GM23338 (cell line): ENCODE measurements around the gene PARVB. TPM values are rescaled to one million over a fixed set of nuclear protein-coding genes. Genes with fewer than 3 reads are reported as not detected.

Experiments used
- ATAC-seq: fragments of 200-7000 bp; cut with Tn5 transposase; 3 replicates; pipeline ENCODE4 v1.9.1; 2020
- DNase-seq: peaks from one replicate; pipeline ENCODE4 v3.0.0-alpha.2; 2015; ENCODE audit warnings: low spot score
- H2AFZ ChIP-seq: fragments of 200-600 bp; sonication (generic); 2 replicates; pipeline ENCODE4 v1.8.0; 2016; ENCODE audit warnings: antibody characterized with exemption, mild to moderate bottlenecking, moderate library complexity
- H3F3A ChIP-seq: fragments of 200-600 bp; sonication (generic); replicated peaks from 2 replicates; pipeline ENCODE4 v1.8.0; 2017; ENCODE audit warnings: antibody characterized with exemption, mixed run types, low read depth
- H3K27ac ChIP-seq: fragments of 200-600 bp; sonication (generic); 2 replicates; pipeline ENCODE4 v1.6.1; 2016; ENCODE audit warnings: low read depth
- H3K27me3 ChIP-seq: fragments of 200-600 bp; sonication (generic); 2 replicates; pipeline ENCODE4 v1.8.0; 2016; ENCODE audit warnings: mild to moderate bottlenecking, mixed run types, moderate library complexity; ENCODE audit not compliant: insufficient read depth
- H3K36me3 ChIP-seq: fragments of 200-600 bp; sonication (generic); 2 replicates; pipeline ENCODE4 v1.8.0; 2016; ENCODE audit warnings: mild to moderate bottlenecking; ENCODE audit not compliant: insufficient read depth
- H3K4me1 ChIP-seq: fragments of 200-600 bp; sonication (generic); 2 replicates; pipeline ENCODE4 v1.8.0; 2016; ENCODE audit warnings: mild to moderate bottlenecking, moderate library complexity; ENCODE audit not compliant: insufficient read depth
- H3K4me2 ChIP-seq: fragments of 200-600 bp; sonication (generic); 2 replicates; pipeline ENCODE4 v1.7.1; 2017; ENCODE audit warnings: mixed run types
- H3K4me3 ChIP-seq: fragments of 200-600 bp; sonication (generic); 2 replicates; pipeline ENCODE4 v1.6.1; 2016; ENCODE audit warnings: mixed run types
- H3K79me2 ChIP-seq: fragments of 200-600 bp; sonication (generic); replicated peaks from 2 replicates; pipeline ENCODE4 v1.8.0; 2017; ENCODE audit warnings: mild to moderate bottlenecking; ENCODE audit not compliant: insufficient read depth
- H3K9me2 ChIP-seq: fragments of 200-600 bp; sonication (generic); 2 replicates; pipeline ENCODE4 v1.8.0; 2017; ENCODE audit not compliant: insufficient read depth
- H4K20me1 ChIP-seq: fragments of 200-600 bp; sonication (generic); replicated peaks from 2 replicates; pipeline ENCODE4 v1.8.0; 2017; ENCODE audit warnings: mild to moderate bottlenecking; ENCODE audit not compliant: insufficient read depth
- H3K27ac Mint-ChIP-seq: 2 replicates; pipeline ENCODE4 v1.8.0; 2020; ENCODE audit warnings: inconsistent platforms, mild to moderate bottlenecking, moderate library complexity, mixed read lengths
- H3K27me3 Mint-ChIP-seq: 3 replicates; pipeline ENCODE4 v1.8.0; 2022; ENCODE audit warnings: low read depth, mild to moderate bottlenecking, moderate library complexity, mixed read lengths, inconsistent platforms; ENCODE audit not compliant: insufficient read depth, poor library complexity
- H3K36me3 Mint-ChIP-seq: 3 replicates; pipeline ENCODE4 v1.8.0; 2021; ENCODE audit warnings: low read depth, mild to moderate bottlenecking, inconsistent platforms, moderate library complexity, mixed read lengths
- H3K4me1 Mint-ChIP-seq: 3 replicates; pipeline ENCODE4 v1.8.0; 2020; ENCODE audit warnings: mild to moderate bottlenecking, inconsistent platforms, mixed read lengths
- H3K4me3 Mint-ChIP-seq: 3 replicates; pipeline ENCODE4 v1.8.0; 2021; ENCODE audit warnings: moderate library complexity, mild to moderate bottlenecking, inconsistent platforms, mixed read lengths
- H3K9me3 Mint-ChIP-seq: 3 replicates; pipeline ENCODE4 v1.8.0; 2020; ENCODE audit warnings: moderate library complexity, mild to moderate bottlenecking, inconsistent platforms, mixed read lengths
- CREB1 ChIP-seq: fragments of 250-450 bp; sonication (Bioruptor Pico); IDR thresholded peaks from 2 replicates; pipeline ENCODE4 v1.5.0; 2020; ENCODE audit warnings: low read depth, mild to moderate bottlenecking, moderate library complexity
- EZH2 ChIP-seq: fragments of 200-600 bp; sonication (generic); IDR thresholded peaks from one replicate; pipeline ENCODE4 v1.8.0; 2017; ENCODE audit warnings: antibody characterized with exemption, mild to moderate bottlenecking, low read depth; ENCODE audit not compliant: unreplicated experiment
- EZH2phosphoT487 ChIP-seq: fragments of 200-600 bp; sonication (generic); IDR thresholded peaks from one replicate; pipeline ENCODE4 v1.8.1; 2018; ENCODE audit warnings: antibody characterized with exemption; ENCODE audit not compliant: unreplicated experiment
- JUNB ChIP-seq: IDR thresholded peaks from one replicate; pipeline ENCODE4 v1.6.1; 2016; ENCODE audit warnings: antibody characterized with exemption; ENCODE audit not compliant: unreplicated experiment
- POLR2AphosphoS5 ChIP-seq: IDR thresholded peaks from 2 replicates; pipeline ENCODE4 v1.6.1; 2016; ENCODE audit warnings: antibody characterized with exemption, low read depth
- ZNF114 ChIP-seq: fragments of 250-450 bp; sonication (Bioruptor Pico); IDR thresholded peaks from 2 replicates; pipeline ENCODE4 v1.5.0; 2020; ENCODE audit warnings: mild to moderate bottlenecking, moderate library complexity
- ZNF331 ChIP-seq: fragments of 250-450 bp; sonication (Bioruptor Pico); IDR thresholded peaks from 2 replicates; pipeline ENCODE4 v1.5.0; 2020; ENCODE audit warnings: low read depth, mild to moderate bottlenecking, moderate library complexity
- polyA plus RNA-seq: library from polyadenylated mRNA; unstranded; fragments of >200 nt; fragmentation: Nextera tagmentation; extraction: Ambion mirVana; gene quantifications from 2 replicates; pipeline ENCODE4 v1.2.1, GENCODE V29; 2016
- total RNA-seq: library from RNA; depleted of rRNA; stranded (reverse); fragments of >200 nt; shearing (Covaris generic); gene quantifications from 2 replicates; pipeline ENCODE4 v1.2.3, GENCODE V29; 2014
- TF ChIP-seq, protein P1 (sequence below): IDR thresholded peaks from 2 replicates; pipeline ENCODE4 v1.6.1; 2016; ENCODE audit warnings: antibody characterized with exemption
- TF ChIP-seq, protein P2 (sequence below): fragments of 250-450 bp; sonication (Bioruptor Pico); IDR thresholded peaks from 2 replicates; pipeline ENCODE4 v1.5.0; 2020; ENCODE audit warnings: mild to moderate bottlenecking, moderate library complexity
- TF ChIP-seq, protein P3 (sequence below): IDR thresholded peaks from one replicate; pipeline ENCODE4 v1.6.1; 2018; ENCODE audit warnings: antibody characterized with exemption; ENCODE audit not compliant: unreplicated experiment
- TF ChIP-seq, protein P4 (sequence below), 2 experiments: fragments of 200-600 bp in 1 of 2; sonication (generic) in 1 of 2; conservative IDR thresholded peaks; 2 replicates each; pipeline versions ENCODE4 v1.5.1 to v1.6.1; 2016 to 2017; ENCODE audit warnings: antibody characterized with exemption in 2 of 2, low read depth in 2 of 2, mild to moderate bottlenecking in 2 of 2, moderate library complexity in 1 of 2

The PARVB gene
- total and polyA plus RNA-seq, 2 experiments from 2014 or later, result 4.3 to 7.7 TPM

DNA sequence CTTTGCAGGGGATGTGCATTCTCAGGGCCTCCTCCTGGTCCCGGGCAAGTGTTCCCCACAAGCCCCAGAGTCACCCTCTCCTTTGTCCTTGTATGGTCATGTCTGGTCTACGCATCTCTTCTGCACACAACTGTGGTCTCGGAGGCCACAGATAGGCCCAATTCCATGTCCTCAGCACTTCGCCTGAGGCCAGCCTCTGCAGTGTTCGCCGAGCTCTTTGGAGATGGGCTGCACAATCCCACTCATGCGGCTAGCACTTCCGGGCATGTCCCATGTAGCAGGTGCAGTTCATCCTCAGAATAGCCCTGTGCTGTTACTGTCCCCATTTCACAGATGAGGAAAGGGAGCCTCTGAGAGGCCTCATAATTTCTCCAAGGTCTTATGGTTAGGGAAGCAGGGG, 164.2 kb downstream of the PARVB start (continued):
- TF ChIP-seq ZNF114, result no peak
- TF ChIP-seq CREB1 (CRISPR knock-in tag), result no peak
- TF ChIP-seq, protein P1, sequence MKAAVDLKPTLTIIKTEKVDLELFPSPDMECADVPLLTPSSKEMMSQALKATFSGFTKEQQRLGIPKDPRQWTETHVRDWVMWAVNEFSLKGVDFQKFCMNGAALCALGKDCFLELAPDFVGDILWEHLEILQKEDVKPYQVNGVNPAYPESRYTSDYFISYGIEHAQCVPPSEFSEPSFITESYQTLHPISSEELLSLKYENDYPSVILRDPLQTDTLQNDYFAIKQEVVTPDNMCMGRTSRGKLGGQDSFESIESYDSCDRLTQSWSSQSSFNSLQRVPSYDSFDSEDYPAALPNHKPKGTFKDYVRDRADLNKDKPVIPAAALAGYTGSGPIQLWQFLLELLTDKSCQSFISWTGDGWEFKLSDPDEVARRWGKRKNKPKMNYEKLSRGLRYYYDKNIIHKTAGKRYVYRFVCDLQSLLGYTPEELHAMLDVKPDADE, result no peak

DNA sequence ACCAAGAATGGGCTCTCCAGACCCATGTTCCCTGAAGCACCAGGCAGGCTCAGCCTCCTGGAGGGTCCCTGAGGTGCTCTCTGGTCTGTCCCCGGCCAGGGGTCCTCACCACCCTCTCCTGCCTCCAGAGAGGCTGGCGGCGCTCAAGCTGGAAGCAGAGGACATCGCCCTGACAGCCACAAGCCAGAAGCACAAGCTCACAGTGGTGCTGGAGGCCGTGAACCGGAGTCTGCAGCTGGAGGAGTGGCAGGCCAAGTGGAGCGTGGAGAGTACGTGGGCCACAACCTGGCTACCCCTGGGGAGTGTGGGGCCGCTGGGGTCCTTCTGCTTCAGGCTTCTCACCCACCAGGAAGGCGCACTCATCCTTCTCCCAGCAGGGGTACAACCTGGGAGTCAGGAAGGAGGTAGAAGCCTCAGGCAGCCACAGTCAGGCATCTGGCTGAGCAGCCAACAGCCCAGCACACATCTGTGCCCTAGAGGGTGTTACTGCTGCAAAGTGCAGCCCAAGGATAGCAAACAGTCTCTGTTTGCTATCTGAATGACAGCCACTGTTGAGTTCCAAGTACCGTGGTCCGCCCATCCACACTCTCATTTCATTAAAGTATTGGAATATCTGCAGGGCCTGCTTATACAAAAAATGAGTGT, 165.0 kb downstream of the PARVB start:
- Histone ChIP-seq H2AFZ (no peak overlapping the region), H3K79me2 (no peaks in the 10 kb centered on the region), H4K20me1 (no peaks in the 10 kb centered on the region), H3K9me2 (no peaks in the 10 kb centered on the region), H3K4me3 (no peak overlapping the region), H3K4me2 (no peak overlapping the region), H3K36me3 (no peaks in the 10 kb centered on the region), H3K27ac (no peak overlapping the region), H3F3A (no peaks in the 10 kb centered on the region), H3K4me1 (no peaks in the 10 kb centered on the region), H3K27me3 (no peaks in the 10 kb centered on the region)
- ATAC-seq (no peak), DNase-seq (no peak)
- H3K27me3 Mint-ChIP-seq, result peaks cover 10% of the 10 kb centered on the region
- H3K36me3 Mint-ChIP-seq, result no peaks in the 10 kb centered on the region; the same call in 2 of the 3 replicates
- H3K4me3 Mint-ChIP-seq, result no peak overlapping the region
- no peak overlapping the region for H3K27ac Mint-ChIP-seq
- H3K4me1 Mint-ChIP-seq, result no peaks in the 10 kb centered on the region
- H3K9me3 Mint-ChIP-seq, result peaks cover 4% of the 10 kb centered on the region; the same call in 1 of the 3 replicates
- TF ChIP-seq ZNF331 (CRISPR knock-in tag) (no peak), POLR2AphosphoS5 (no peak), EZH2phosphoT487 (no peak), JUNB (no peak), CREB1 (CRISPR knock-in tag) (no peak), EZH2 (no peak)
- TF ChIP-seq, protein P2, sequence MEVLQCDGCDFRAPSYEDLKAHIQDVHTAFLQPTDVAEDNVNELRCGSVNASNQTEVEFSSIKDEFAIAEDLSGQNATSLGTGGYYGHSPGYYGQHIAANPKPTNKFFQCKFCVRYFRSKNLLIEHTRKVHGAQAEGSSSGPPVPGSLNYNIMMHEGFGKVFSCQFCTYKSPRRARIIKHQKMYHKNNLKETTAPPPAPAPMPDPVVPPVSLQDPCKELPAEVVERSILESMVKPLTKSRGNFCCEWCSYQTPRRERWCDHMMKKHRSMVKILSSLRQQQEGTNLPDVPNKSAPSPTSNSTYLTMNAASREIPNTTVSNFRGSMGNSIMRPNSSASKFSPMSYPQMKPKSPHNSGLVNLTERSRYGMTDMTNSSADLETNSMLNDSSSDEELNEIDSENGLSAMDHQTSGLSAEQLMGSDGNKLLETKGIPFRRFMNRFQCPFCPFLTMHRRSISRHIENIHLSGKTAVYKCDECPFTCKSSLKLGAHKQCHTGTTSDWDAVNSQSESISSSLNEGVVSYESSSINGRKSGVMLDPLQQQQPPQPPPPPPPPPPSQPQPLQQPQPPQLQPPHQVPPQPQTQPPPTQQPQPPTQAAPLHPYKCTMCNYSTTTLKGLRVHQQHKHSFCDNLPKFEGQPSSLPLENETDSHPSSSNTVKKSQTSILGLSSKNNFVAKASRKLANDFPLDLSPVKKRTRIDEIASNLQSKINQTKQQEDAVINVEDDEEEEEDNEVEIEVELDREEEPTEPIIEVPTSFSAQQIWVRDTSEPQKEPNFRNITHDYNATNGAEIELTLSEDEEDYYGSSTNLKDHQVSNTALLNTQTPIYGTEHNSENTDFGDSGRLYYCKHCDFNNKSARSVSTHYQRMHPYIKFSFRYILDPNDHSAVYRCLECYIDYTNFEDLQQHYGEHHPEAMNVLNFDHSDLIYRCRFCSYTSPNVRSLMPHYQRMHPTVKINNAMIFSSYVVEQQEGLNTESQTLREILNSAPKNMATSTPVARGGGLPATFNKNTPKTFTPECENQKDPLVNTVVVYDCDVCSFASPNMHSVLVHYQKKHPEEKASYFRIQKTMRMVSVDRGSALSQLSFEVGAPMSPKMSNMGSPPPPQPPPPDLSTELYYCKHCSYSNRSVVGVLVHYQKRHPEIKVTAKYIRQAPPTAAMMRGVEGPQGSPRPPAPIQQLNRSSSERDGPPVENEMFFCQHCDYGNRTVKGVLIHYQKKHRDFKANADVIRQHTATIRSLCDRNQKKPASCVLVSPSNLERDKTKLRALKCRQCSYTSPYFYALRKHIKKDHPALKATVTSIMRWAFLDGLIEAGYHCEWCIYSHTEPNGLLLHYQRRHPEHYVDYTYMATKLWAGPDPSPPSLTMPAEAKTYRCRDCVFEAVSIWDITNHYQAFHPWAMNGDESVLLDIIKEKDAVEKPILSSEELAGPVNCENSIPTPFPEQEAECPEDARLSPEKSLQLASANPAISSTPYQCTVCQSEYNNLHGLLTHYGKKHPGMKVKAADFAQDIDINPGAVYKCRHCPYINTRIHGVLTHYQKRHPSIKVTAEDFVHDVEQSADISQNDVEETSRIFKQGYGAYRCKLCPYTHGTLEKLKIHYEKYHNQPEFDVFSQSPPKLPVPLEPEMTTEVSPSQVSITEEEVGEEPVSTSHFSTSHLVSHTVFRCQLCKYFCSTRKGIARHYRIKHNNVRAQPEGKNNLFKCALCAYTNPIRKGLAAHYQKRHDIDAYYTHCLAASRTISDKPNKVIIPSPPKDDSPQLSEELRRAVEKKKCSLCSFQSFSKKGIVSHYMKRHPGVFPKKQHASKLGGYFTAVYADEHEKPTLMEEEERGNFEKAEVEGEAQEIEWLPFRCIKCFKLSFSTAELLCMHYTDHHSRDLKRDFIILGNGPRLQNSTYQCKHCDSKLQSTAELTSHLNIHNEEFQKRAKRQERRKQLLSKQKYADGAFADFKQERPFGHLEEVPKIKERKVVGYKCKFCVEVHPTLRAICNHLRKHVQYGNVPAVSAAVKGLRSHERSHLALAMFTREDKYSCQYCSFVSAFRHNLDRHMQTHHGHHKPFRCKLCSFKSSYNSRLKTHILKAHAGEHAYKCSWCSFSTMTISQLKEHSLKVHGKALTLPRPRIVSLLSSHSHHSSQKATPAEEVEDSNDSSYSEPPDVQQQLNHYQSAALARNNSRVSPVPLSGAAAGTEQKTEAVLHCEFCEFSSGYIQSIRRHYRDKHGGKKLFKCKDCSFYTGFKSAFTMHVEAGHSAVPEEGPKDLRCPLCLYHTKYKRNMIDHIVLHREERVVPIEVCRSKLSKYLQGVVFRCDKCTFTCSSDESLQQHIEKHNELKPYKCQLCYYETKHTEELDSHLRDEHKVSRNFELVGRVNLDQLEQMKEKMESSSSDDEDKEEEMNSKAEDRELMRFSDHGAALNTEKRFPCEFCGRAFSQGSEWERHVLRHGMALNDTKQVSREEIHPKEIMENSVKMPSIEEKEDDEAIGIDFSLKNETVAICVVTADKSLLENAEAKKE (CRISPR knock-in tag), result no peak
- TF ChIP-seq, protein P3, sequence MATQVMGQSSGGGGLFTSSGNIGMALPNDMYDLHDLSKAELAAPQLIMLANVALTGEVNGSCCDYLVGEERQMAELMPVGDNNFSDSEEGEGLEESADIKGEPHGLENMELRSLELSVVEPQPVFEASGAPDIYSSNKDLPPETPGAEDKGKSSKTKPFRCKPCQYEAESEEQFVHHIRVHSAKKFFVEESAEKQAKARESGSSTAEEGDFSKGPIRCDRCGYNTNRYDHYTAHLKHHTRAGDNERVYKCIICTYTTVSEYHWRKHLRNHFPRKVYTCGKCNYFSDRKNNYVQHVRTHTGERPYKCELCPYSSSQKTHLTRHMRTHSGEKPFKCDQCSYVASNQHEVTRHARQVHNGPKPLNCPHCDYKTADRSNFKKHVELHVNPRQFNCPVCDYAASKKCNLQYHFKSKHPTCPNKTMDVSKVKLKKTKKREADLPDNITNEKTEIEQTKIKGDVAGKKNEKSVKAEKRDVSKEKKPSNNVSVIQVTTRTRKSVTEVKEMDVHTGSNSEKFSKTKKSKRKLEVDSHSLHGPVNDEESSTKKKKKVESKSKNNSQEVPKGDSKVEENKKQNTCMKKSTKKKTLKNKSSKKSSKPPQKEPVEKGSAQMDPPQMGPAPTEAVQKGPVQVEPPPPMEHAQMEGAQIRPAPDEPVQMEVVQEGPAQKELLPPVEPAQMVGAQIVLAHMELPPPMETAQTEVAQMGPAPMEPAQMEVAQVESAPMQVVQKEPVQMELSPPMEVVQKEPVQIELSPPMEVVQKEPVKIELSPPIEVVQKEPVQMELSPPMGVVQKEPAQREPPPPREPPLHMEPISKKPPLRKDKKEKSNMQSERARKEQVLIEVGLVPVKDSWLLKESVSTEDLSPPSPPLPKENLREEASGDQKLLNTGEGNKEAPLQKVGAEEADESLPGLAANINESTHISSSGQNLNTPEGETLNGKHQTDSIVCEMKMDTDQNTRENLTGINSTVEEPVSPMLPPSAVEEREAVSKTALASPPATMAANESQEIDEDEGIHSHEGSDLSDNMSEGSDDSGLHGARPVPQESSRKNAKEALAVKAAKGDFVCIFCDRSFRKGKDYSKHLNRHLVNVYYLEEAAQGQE, result no peak
- TF ChIP-seq, protein P4, sequence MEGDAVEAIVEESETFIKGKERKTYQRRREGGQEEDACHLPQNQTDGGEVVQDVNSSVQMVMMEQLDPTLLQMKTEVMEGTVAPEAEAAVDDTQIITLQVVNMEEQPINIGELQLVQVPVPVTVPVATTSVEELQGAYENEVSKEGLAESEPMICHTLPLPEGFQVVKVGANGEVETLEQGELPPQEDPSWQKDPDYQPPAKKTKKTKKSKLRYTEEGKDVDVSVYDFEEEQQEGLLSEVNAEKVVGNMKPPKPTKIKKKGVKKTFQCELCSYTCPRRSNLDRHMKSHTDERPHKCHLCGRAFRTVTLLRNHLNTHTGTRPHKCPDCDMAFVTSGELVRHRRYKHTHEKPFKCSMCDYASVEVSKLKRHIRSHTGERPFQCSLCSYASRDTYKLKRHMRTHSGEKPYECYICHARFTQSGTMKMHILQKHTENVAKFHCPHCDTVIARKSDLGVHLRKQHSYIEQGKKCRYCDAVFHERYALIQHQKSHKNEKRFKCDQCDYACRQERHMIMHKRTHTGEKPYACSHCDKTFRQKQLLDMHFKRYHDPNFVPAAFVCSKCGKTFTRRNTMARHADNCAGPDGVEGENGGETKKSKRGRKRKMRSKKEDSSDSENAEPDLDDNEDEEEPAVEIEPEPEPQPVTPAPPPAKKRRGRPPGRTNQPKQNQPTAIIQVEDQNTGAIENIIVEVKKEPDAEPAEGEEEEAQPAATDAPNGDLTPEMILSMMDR (conservative IDR thresholded peaks at IDR 0.05; ENCODE audit: low read depth in 2 of 2), result no peak
